Right ventricle myocardium superior (tissue), 1 donor: Measurements from ENCODE around the gene TNFRSF4. TPM values are rescaled to one million over a fixed set of nuclear protein-coding genes. Genes with fewer than 3 reads are reported as not detected.

ENCODE experiments used
- ATAC-seq: fragments of 200-7000 bp; cut with Tn5 transposase; one replicate; pipeline ENCODE4 v1.9.1; 2020; ENCODE audit warnings: mild to moderate bottlenecking; ENCODE audit not compliant: poor library complexity
- DNase-seq: peaks from one replicate; pipeline ENCODE4 v3.0.0-alpha.2; 2020
- intact Hi-C: fragments of 100-400 bp; cut with DNase I; formaldehyde crosslinking; loops from one replicate; pipeline ENCODE4 v1.11.2; 2022
- total RNA-seq: library from RNA; stranded (reverse); fragmentation: NEBNext Ultra II Directional; extraction: Animal tissue kit (Norgen Biotek cat#: 25700); gene quantifications from one replicate; pipeline ENCODE4 v1.2.1, GENCODE V29; 2021
- donor health status: DM: no; HTN: yes; CAD: no; lungs with severe emphysema.

TNFRSF4 gene
- total RNA-seq, 1 donor from 2014 or later = 2.1 TPM

- no peak for ATAC-seq
- DNase-seq = no peak
- intact Hi-C loops = no loop called here
Measured at GRCh38 chr1:1207571-1207892, 6.4 kb downstream of the TNFRSF4 start.

GRCh38 chr1:1206966-1207531, 6.9 kb downstream of the TNFRSF4 start:
- peak; percentile 37 for DNase-seq
- intact Hi-C loops = no loop called here
- no peak for ATAC-seq

GRCh38 chr1:1206376-1206965, 7.5 kb downstream of the TNFRSF4 start, which contains the start of gene TNFRSF18:
TSS of gene TNFRSF18 (minus strand) at chr1:1206592. CDS start at chr1:1206571, 21 bp downstream.
- ATAC-seq = peak; percentile 42
- intact Hi-C loops = no loop called here
- DNase-seq = peak; percentile 41

GRCh38 chr1:1205769-1206375, 8.1 kb downstream of the TNFRSF4 start:
- ATAC-seq (no peak), DNase-seq (peak; percentile 42)
- intact Hi-C loops = no loop called here

GRCh38 chr1:1204998-1205768, 8.8 kb downstream of the TNFRSF4 start:
- DNase-seq = peak; percentile 29
- intact Hi-C loops = no loop called here
- no peak for ATAC-seq

GRCh38 chr1:1204425-1204920, 9.5 kb downstream of the TNFRSF4 start:
- DNase-seq (no peak), ATAC-seq (no peak)
- intact Hi-C loops = no loop called here

DNA sequence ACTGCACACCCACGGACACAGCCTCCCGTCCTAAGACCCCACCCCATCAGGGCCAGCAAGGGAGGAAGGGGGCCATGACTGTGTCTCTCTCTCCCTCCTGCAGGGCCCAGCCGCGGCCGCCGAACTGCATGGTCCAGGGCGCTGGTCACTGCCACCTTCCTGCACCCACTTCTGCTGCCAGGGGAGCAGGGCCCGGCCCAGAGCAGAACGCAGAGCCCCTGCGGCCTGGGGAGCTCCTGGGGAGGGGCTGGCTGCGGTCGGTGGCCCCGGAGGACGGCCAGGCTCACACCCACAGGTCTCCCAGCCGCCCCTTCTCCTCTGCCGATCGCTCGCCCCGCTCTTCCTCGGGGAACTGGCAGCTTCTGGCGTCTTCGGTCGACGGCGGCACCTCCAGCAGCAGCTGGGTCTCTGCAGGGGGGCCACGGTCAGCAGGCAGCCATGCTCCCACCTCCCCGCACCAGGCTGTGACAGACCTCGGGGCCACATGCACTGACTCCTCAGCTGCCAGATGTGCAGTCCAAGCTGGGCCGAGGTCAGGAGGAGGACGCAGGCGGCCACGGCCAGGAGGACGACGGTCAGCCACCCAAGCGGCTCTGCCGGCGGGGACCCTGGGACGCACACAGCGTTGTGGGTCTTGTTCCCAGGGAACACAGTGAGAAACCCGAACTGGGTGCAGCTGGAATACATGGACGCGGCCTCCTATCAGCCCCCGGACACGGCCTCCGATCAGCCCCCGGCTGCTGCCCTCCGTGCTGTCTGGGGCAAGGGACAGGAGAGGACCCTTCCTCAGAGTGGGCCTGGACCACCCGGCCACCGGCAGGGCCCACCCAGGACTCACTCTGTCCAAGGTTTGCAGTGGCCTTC, 10.2 kb downstream of the TNFRSF4 start:
- ATAC-seq (no peak), DNase-seq (peak; percentile 24)
- intact Hi-C loops = no loop called here

- no peak for ATAC-seq
- peak; percentile 30 for DNase-seq
- intact Hi-C loops = no loop called here
Measured at GRCh38 chr1:1202831-1203560, 11.0 kb downstream of the TNFRSF4 start.

GRCh38 chr1:1200876-1201810, 12.8 kb downstream of the TNFRSF4 start:
- ATAC-seq (peak; percentile 57), DNase-seq (peak; percentile 55)
- intact Hi-C loops = no loop called here

- no peak for DNase-seq
- ATAC-seq = no peak
- intact Hi-C loops = no loop called here
Measured at GRCh38 chr1:1199961-1200875, 13.7 kb downstream of the TNFRSF4 start.

GRCh38 chr1:1199141-1199960, 14.6 kb downstream of the TNFRSF4 start:
- ATAC-seq = no peak
- intact Hi-C loops = no loop called here

DNA sequence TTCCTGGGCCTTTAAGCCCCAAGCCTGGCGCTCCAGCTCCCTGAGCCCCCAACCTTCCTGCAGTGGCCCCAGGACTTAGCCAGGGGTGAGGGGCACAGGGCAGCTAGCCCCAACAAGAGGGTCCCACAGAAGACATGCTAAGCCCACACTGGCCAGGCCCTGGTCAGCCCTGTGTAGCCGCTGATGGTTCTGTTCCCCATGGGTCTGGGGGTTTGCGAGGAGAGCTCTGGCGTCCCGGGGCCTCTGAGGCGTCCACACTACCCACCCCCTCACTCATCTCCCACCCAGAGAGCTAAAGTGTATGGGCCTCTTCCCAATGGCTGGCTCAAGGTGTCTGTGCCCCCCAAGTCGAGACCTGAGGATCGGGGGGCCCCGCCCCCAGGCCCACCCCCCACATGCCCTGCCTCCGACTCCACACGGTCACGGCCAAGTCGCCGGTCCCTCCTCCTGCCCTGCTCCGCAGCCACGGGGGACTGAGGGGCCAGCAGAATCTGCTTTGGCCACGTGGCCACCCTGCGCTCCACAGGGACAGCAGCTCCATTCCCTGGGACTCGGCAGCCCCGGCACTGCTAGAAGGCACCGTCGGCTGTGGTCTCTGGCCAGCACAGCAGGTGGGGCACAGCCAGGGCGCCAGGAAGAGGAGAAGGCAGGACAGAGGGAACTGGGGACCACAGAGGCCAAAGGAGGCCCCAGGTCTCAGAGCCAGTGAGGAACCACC, 15.4 kb downstream of the TNFRSF4 start:
- intact Hi-C loops = no loop called here
- DNase-seq (no peak), ATAC-seq (no peak)

More at GRCh38 chr1:1199141-1199960, 14.6 kb downstream of the TNFRSF4 start:
- no peak for DNase-seq

DNA sequence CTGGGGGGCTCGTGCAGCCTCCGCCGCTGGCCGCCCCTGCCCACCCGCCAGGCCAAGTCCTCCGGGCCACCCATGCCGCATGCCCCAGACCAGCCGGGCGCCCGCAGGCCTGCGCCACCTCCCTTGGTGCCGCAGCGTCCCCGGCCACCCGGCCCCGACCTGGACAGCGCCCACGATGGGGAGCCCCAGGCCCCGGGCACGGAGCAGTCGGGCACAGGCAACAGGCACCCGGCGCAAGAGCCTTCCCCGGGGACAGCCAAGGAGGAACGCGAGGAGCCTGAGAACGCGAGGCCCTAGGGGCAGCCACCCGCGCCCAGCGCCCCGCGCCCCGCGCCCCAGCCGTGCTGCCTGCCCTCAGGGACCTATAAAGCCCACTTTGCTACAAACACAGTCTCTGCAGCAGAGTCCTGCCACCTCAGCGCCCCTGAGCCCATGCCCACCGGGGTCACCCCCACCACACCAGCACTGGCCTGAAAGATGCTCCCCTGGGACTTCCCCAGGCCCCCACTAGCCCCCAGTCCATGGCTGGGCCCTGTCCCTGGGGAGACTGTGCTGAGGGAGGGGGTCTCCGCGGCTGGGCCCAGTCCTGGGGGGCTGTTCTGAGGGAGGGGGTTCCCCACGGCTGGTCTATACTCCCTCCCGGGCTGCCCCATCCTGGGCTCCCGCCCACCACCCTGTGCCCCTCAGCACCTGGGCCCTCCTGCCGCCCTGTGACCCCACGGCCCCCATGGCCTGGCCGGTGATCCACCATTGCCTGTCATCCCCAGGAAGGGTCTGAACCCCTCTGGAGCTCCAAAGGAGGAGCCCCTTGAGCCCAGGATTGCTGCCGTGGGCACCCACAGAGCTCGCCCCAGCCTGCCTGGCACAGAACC, 16.2 kb downstream of the TNFRSF4 start:
- peak; percentile 14 for DNase-seq
- intact Hi-C loops = no loop called here
- no peak for ATAC-seq

DNA sequence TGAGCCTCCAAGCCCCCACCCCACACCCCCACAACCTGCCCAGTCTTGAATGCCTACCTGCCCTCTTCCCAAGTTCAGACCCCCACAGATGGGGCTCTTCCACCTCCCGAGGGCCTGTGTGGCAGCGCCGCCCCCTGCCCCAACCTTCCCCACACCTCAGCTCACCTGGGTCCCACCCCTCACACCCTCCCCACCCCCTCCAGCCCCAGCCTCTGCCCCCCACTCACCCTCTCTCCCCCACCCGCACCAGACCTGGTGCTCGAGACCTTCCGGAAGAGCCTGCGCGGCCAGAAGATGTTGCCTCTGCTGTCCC, 16.8 kb downstream of the TNFRSF4 start:
- intact Hi-C loops = no loop called here
- no peak for DNase-seq
- ATAC-seq = no peak
